DMS79 treated with DMSO at 0.1 percent for 48 hours (cell line): ENCODE data around the gene MRTO4.
A peak's percentile ranks its signal among the peaks of the same experiment; 100 is the strongest.
"Not testable (repeated sequence)": the region's sequence is repeated elsewhere in the genome, so short reads cannot be mapped to it uniquely, and the experiment has no call there.

Source experiments
- DNase-seq: peaks from one replicate; lab custom pipeline; 2025; lab: John Stamatoyannopoulos, UW

The MRTO4 gene

GRCh38 chr1:19251305-19252196 is at the start of gene MRTO4, which contains the start of gene EMC1:
Gene MRTO4 (plus strand): TSS chr1:19251805. CDS start chr1:19251836, 31 bp downstream.
Gene EMC1 (minus strand): TSS chr1:19251524. CDS start chr1:19251509, 15 bp downstream.
- DNase-seq, result peak; percentile 75

GRCh38 chr1:19202396-19202795 is 49.2 kb upstream of the MRTO4 start:
- no peak for DNase-seq

GRCh38 chr1:19203440-19203839 is 48.2 kb upstream of the MRTO4 start:
- no peak for DNase-seq

- no peak for DNase-seq
These were observed 46.9 kb upstream of the MRTO4 start for GRCh38 chr1:19204446-19205266.

GRCh38 chr1:19205403-19205802 is 46.2 kb upstream of the MRTO4 start:
- DNase-seq, result no peak

- no peak for DNase-seq
These were observed 45.8 kb upstream of the MRTO4 start for GRCh38 chr1:19205845-19206244.

- DNase-seq, result no peak
These were observed 44.7 kb upstream of the MRTO4 start for GRCh38 chr1:19206947-19207346.

GRCh38 chr1:19208710-19209438 is 42.7 kb upstream of the MRTO4 start:
- DNase-seq, result no peak

- DNase-seq, result no peak
These were observed 42.1 kb upstream of the MRTO4 start for GRCh38 chr1:19209439-19209989.

GRCh38 chr1:19209990-19210771 is 41.4 kb upstream of the MRTO4 start, which contains the start of gene UBR4:
Gene UBR4 (minus strand): TSS chr1:19210266. CDS start chr1:19210248, 18 bp downstream.
- peak; percentile 98 for DNase-seq

GRCh38 chr1:19210772-19211549 is 40.6 kb upstream of the MRTO4 start:
- DNase-seq, result peak; percentile 48

GRCh38 chr1:19212167-19212566 is 39.4 kb upstream of the MRTO4 start:
- no peak for DNase-seq

GRCh38 chr1:19213580-19213979 is 38.0 kb upstream of the MRTO4 start:
- no peak for DNase-seq

GRCh38 chr1:19216585-19216984 is 35.0 kb upstream of the MRTO4 start:
- DNase-seq, result not testable (repeated sequence)

GRCh38 chr1:19219451-19219850 is 32.2 kb upstream of the MRTO4 start:
- DNase-seq, result no peak

GRCh38 chr1:19220080-19220846 is 31.3 kb upstream of the MRTO4 start:
- no peak for DNase-seq

- DNase-seq, result no peak
These were observed 30.6 kb upstream of the MRTO4 start for GRCh38 chr1:19220991-19221390.

- DNase-seq, result no peak
These were observed 29.0 kb upstream of the MRTO4 start for GRCh38 chr1:19222573-19222972.
